Stimulated activated naive B cell treated with anti-CD40 and anti-IgM and Interleukin-4, amounts not matched to agents 10 μg/mL and 1 μg/mL and 100 μg/mL, for 72 hours (primary cell): Measurements from ENCODE around the gene GSAP.

ENCODE experiments used
- ATAC-seq, 2 donors: fragments of 150-1000 bp; cut with Tn5 transposase; replicated peaks; 2 replicates each; pipeline ENCODE4 v1.10.0; 2021; ENCODE audit warnings: moderate library complexity in 1 of 2
- DNase-seq: peaks from one replicate; pipeline ENCODE4 v3.0.0; 2021
- H3K27ac Mint-ChIP-seq: one replicate; pipeline ENCODE4 v1.8.0; 2022; ENCODE audit warnings: mild to moderate bottlenecking, mixed read lengths
- H3K27me3 Mint-ChIP-seq, 2 donors: one replicate each; pipeline ENCODE4 v1.8.0; 2022; ENCODE audit warnings: mixed read lengths in 2 of 2
- H3K36me3 Mint-ChIP-seq, 2 donors: one replicate each; pipeline ENCODE4 v1.8.0; 2022; ENCODE audit warnings: mixed read lengths in 2 of 2, mild to moderate bottlenecking in 1 of 2
- H3K4me1 Mint-ChIP-seq, 2 donors: one replicate each; pipeline ENCODE4 v1.8.0; 2022; ENCODE audit warnings: mixed read lengths in 2 of 2, mild to moderate bottlenecking in 1 of 2
- H3K4me3 Mint-ChIP-seq, 2 donors: one replicate each; pipeline ENCODE4 v1.8.0; 2022; ENCODE audit warnings: mild to moderate bottlenecking in 2 of 2, mixed read lengths in 2 of 2, moderate library complexity in 1 of 2
- H3K9me3 Mint-ChIP-seq, 2 donors: one replicate each; pipeline ENCODE4 v1.8.0; 2022; ENCODE audit warnings: mixed read lengths in 2 of 2, mild to moderate bottlenecking in 1 of 2

The GSAP gene

GRCh38 chr7:77386165-77386822 is 29.9 kb downstream of the GSAP start:
- DNase-seq (no peak), ATAC-seq (no peak)
- no peak overlapping the region for H3K4me3 Mint-ChIP-seq
- H3K27me3 Mint-ChIP-seq: no peaks in the 10 kb centered on the region
- peaks cover 29 to 46% of the 10 kb centered on the region in 2 donors for H3K36me3 Mint-ChIP-seq
- H3K27ac Mint-ChIP-seq: peak overlapping the region; percentile 25
- H3K9me3 Mint-ChIP-seq: no peaks in the 10 kb centered on the region
- peaks cover 15 to 29% of the 10 kb centered on the region in 2 donors for H3K4me1 Mint-ChIP-seq

GRCh38 chr7:77383333-77383740 is 32.8 kb downstream of the GSAP start:
- Mint-ChIP-seq H3K36me3 (peaks cover 34 to 42% of the 10 kb centered on the region in 2 donors), H3K9me3 (no peaks in the 10 kb centered on the region), H3K27me3 (no peaks in the 10 kb centered on the region), H3K4me3 (no peak overlapping the region), H3K4me1 (peaks cover 12 to 27% of the 10 kb centered on the region in 2 donors), H3K27ac (no peak overlapping the region)
- ATAC-seq (no peak), DNase-seq (no peak)

GRCh38 chr7:77382532-77382931 is 33.6 kb downstream of the GSAP start:
- Mint-ChIP-seq H3K27me3 (no peaks in the 10 kb centered on the region), H3K27ac (no peak overlapping the region), H3K36me3 (peaks cover 40 to 47% of the 10 kb centered on the region in 2 donors), H3K4me1 (peaks cover 10 to 20% of the 10 kb centered on the region in 2 donors), H3K9me3 (no peaks in the 10 kb centered on the region), H3K4me3 (no peak overlapping the region)
- ATAC-seq: no peak
- no peak for DNase-seq

- H3K27ac Mint-ChIP-seq: no peak overlapping the region
- peaks cover 32 to 43% of the 10 kb centered on the region in 2 donors for H3K36me3 Mint-ChIP-seq
- ATAC-seq (no peak), DNase-seq (no peak)
- no peaks in the 10 kb centered on the region for H3K27me3 Mint-ChIP-seq
- H3K9me3 Mint-ChIP-seq: no peaks in the 10 kb centered on the region
- peaks cover 6 to 15% of the 10 kb centered on the region in 2 donors for H3K4me1 Mint-ChIP-seq
- H3K4me3 Mint-ChIP-seq: no peak overlapping the region
Observed at GRCh38 chr7:77378584-77378983, 37.6 kb downstream of the GSAP start.

- ATAC-seq (no peak), DNase-seq (no peak)
- Mint-ChIP-seq H3K36me3 (peaks cover 29 to 35% of the 10 kb centered on the region in 2 donors), H3K9me3 (peaks cover 5 to 6% of the 10 kb centered on the region in 2 donors), H3K27ac (peak overlapping the region; percentile 14), H3K27me3 (no peaks in the 10 kb centered on the region), H3K4me1 (peaks cover 0 to 9% of the 10 kb centered on the region in 2 donors), H3K4me3 (no peak overlapping the region)
Observed at GRCh38 chr7:77370606-77371005, 45.5 kb downstream of the GSAP start.

GRCh38 chr7:77368974-77369373 is 47.2 kb downstream of the GSAP start:
- no peaks in the 10 kb centered on the region for H3K27me3 Mint-ChIP-seq
- DNase-seq (no peak), ATAC-seq (peak in 1 of 2 donors; percentile 51)
- peaks cover 5 to 6% of the 10 kb centered on the region in 2 donors for H3K9me3 Mint-ChIP-seq
- H3K4me1 Mint-ChIP-seq: peaks cover 0 to 13% of the 10 kb centered on the region in 2 donors
- no peak overlapping the region for H3K27ac Mint-ChIP-seq
- peaks cover 27 to 30% of the 10 kb centered on the region in 2 donors for H3K36me3 Mint-ChIP-seq
- H3K4me3 Mint-ChIP-seq: no peak overlapping the region

GRCh38 chr7:77367976-77368375 is 48.2 kb downstream of the GSAP start:
- Mint-ChIP-seq H3K36me3 (peaks cover 27 to 30% of the 10 kb centered on the region in 2 donors), H3K4me3 (no peak overlapping the region), H3K27me3 (no peaks in the 10 kb centered on the region), H3K4me1 (peaks cover 0 to 13% of the 10 kb centered on the region in 2 donors), H3K9me3 (peaks cover 5 to 6% of the 10 kb centered on the region in 2 donors), H3K27ac (no peak overlapping the region)
- ATAC-seq (no peak), DNase-seq (no peak)

GRCh38 chr7:77362905-77363304 is 53.2 kb downstream of the GSAP start:
- H3K4me3 Mint-ChIP-seq: no peak overlapping the region
- no peak for DNase-seq
- ATAC-seq: no peak
- peaks cover 19 to 27% of the 10 kb centered on the region in 2 donors for H3K36me3 Mint-ChIP-seq
- H3K9me3 Mint-ChIP-seq: peaks cover 5 to 6% of the 10 kb centered on the region in 2 donors
- no peak overlapping the region for H3K27ac Mint-ChIP-seq
- no peaks in the 10 kb centered on the region for H3K27me3 Mint-ChIP-seq
- peaks cover 3 to 5% of the 10 kb centered on the region in 2 donors for H3K4me1 Mint-ChIP-seq

GRCh38 chr7:77360969-77361368 is 55.2 kb downstream of the GSAP start:
- Mint-ChIP-seq H3K4me1 (peaks cover 4 to 11% of the 10 kb centered on the region in 2 donors), H3K36me3 (peaks cover 12 to 20% of the 10 kb centered on the region in 2 donors), H3K9me3 (no peaks in the 10 kb centered on the region), H3K27ac (no peak overlapping the region), H3K4me3 (no peak overlapping the region), H3K27me3 (no peaks in the 10 kb centered on the region)
- DNase-seq (no peak), ATAC-seq (no peak)

GRCh38 chr7:77360104-77360503 is 56.0 kb downstream of the GSAP start:
- Mint-ChIP-seq H3K4me3 (no peak overlapping the region), H3K36me3 (peaks cover 15 to 23% of the 10 kb centered on the region in 2 donors), H3K27me3 (no peaks in the 10 kb centered on the region), H3K9me3 (no peaks in the 10 kb centered on the region), H3K27ac (no peak overlapping the region), H3K4me1 (peaks cover 8 to 15% of the 10 kb centered on the region in 2 donors)
- DNase-seq (no peak), ATAC-seq (no peak)

- DNase-seq (no peak), ATAC-seq (no peak)
- H3K27ac Mint-ChIP-seq: no peak overlapping the region
- H3K4me3 Mint-ChIP-seq: no peak overlapping the region
- no peaks in the 10 kb centered on the region for H3K27me3 Mint-ChIP-seq
- peaks cover 9 to 20% of the 10 kb centered on the region in 2 donors for H3K4me1 Mint-ChIP-seq
- H3K36me3 Mint-ChIP-seq: peaks cover 19 to 27% of the 10 kb centered on the region in 2 donors
- no peaks in the 10 kb centered on the region for H3K9me3 Mint-ChIP-seq
Observed at GRCh38 chr7:77359599-77359998, 56.5 kb downstream of the GSAP start.

- no peak for ATAC-seq
Observed at GRCh38 chr7:77354914-77355313, 61.2 kb downstream of the GSAP start.

GRCh38 chr7:77354484-77354883 is 61.7 kb downstream of the GSAP start:
- Mint-ChIP-seq H3K27ac (no peak overlapping the region), H3K27me3 (no peaks in the 10 kb centered on the region), H3K36me3 (peaks cover 14 to 21% of the 10 kb centered on the region in 2 donors), H3K9me3 (no peaks in the 10 kb centered on the region), H3K4me1 (peaks cover 17 to 49% of the 10 kb centered on the region in 2 donors), H3K4me3 (no peak overlapping the region)
- ATAC-seq (peak in 1 of 2 donors; percentile 6), DNase-seq (no peak)

More at GRCh38 chr7:77354914-77355313, 61.2 kb downstream of the GSAP start:
- H3K36me3 Mint-ChIP-seq: peaks cover 18 to 22% of the 10 kb centered on the region in 2 donors
- DNase-seq: no peak
- no peak overlapping the region for H3K4me3 Mint-ChIP-seq
- no peaks in the 10 kb centered on the region for H3K27me3 Mint-ChIP-seq
- H3K4me1 Mint-ChIP-seq: peaks cover 19 to 49% of the 10 kb centered on the region in 2 donors
- H3K27ac Mint-ChIP-seq: peak overlapping the region; percentile 53
- no peaks in the 10 kb centered on the region for H3K9me3 Mint-ChIP-seq

GRCh38 chr7:77353911-77354310 is 62.2 kb downstream of the GSAP start:
- Mint-ChIP-seq H3K36me3 (peaks cover 14 to 21% of the 10 kb centered on the region in 2 donors), H3K4me3 (peak overlapping the region in 1 of 2 donors; percentile 12), H3K27me3 (no peaks in the 10 kb centered on the region), H3K27ac (peak overlapping the region; percentile 14), H3K4me1 (peaks cover 17 to 49% of the 10 kb centered on the region in 2 donors), H3K9me3 (no peaks in the 10 kb centered on the region)
- ATAC-seq: no peak
- no peak for DNase-seq

- Mint-ChIP-seq H3K9me3 (no peaks in the 10 kb centered on the region), H3K4me3 (no peak overlapping the region), H3K27me3 (no peaks in the 10 kb centered on the region), H3K36me3 (peaks cover 18 to 24% of the 10 kb centered on the region in 2 donors), H3K4me1 (peaks cover 17 to 49% of the 10 kb centered on the region in 2 donors), H3K27ac (no peak overlapping the region)
- DNase-seq (no peak), ATAC-seq (no peak)
Observed at GRCh38 chr7:77353407-77353721, 62.8 kb downstream of the GSAP start.
